NCI-H1092 treated with DMSO at 0.1 percent for 48 hours (cell line): Measurements from ENCODE around the gene PJA1.

Experiments used
- DNase-seq: peaks from one replicate; lab custom pipeline; 2025; lab: John Stamatoyannopoulos, UW

The PJA1 gene

GRCh38 chrX:69170319-69170718 lies 5.1 kb upstream of the PJA1 start:
- DNase-seq = no peak

DNA sequence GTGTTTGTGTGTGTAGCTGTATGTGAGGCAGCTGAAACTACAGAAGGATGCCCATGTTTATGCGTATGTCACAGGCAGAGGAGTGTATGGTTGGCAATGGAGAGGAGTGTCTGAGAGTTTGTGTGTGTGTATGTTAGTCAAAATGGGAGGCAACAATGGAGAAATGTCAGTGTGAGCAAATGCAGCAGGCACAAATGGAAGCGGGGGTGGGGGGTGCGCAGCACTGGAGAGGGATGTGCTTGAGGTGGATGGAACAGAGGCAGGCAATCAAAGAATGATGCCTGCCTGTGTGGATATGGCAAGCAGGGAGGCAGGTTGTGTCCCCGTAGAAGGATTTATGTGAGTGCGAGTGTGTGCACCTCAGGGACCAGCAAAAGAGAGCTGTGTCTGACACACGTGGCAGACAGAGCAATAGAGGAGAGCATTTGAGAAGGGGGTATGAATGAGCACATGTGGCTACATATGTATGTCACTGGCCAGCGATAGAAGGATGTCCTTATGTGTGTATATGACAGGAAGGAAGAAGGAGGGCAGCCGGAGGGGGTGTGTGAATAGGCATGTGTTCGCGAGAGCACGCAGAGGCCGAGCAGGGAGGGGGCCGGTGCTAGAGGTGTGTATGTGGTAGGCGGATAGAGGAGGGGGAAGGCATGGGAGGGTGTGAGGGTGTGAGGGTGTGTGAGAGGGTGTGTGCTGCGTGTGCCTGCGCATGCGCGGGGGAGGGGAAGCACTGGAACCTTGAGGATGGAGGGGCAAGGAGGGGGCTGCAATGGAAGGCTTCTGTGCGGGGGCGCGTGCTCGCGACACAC lies 1.1 kb downstream of the PJA1 start:
- DNase-seq = peak; percentile 60

DNA sequence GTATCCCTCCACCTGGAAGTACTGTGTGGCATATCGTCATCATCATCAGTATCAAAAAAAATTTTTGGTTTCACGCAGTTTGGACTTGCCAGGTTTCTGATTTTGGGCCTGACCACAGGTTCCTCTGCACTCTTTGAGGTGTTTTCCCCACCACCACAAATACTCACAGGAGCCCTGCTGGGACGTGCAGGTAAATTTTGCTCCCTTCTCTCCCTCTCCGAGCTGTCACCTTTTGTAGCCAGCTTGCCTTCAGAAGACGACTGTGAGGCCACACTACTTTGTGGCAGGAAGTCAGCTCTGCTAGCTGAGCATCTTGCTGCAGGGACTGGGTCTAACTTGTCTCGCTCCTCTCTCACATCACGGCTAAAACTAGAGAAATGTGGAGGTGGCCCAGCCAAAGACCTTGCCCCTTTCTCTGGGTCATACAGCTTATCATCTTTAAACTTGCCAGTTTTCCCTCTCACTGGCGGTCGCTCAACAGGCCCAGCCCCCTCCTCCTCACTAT lies 2.8 kb downstream of the PJA1 start:
- no peak for DNase-seq

GRCh38 chrX:69161786-69162349 lies 3.4 kb downstream of the PJA1 start:
- no peak for DNase-seq

DNA sequence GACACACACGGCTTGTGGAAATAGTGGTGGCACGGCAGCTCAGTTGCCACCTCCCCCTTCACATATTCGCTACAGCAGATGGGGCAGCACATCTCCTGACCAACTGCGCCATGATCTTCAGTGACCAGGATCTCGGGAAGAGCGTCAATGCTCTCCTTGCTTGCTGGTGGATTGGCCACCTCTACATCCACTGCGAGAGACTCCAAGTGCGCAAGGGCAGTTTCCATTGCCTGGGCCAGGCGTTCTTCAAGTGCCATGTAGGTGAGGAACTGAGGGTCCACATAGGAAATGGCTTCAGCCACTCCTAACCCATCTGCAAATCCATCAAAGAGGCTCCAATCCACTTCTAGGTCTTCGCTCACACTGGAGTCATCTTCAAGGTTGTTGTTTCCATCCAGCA lies 3.9 kb downstream of the PJA1 start:
- no peak for DNase-seq

DNA sequence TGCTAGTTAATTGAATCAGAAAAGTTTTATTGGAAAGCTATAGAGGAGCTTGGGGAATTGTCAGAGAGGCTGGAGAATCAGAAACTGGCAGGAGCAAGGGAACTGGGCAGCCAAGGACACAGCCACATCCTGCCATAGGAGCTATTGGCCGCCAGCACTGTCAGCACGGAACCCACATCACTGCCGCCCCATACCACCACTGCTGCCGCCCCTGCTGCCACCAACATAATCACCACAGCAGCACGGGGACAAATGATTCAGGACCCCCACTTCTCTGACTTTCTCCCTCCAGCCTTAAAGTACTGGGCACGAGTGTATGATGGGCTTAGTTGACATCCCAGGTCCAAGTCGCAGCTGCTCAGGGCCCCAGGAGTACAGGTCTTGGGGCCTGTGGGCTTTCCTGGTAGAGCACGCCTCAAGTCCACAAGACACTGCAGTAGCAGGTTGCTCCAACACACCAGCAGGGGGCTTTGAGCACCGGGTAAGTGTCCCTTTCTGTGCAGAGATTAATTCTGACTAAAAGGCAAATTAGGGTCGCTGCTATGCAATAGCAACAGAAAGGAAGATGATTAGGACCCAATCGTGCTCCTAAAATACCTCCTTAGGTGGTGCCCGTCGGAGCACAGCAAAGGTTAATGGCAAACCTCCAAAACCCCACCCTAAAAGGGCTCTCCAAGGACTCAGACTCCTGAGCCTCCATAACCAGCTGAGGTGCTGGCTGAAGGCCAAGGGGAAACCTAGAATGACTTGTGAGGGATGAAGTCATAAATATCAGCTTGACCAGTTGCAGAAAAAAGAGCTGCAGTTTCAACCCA lies 6.9 kb downstream of the PJA1 start:
- DNase-seq = peak; percentile 76

DNA sequence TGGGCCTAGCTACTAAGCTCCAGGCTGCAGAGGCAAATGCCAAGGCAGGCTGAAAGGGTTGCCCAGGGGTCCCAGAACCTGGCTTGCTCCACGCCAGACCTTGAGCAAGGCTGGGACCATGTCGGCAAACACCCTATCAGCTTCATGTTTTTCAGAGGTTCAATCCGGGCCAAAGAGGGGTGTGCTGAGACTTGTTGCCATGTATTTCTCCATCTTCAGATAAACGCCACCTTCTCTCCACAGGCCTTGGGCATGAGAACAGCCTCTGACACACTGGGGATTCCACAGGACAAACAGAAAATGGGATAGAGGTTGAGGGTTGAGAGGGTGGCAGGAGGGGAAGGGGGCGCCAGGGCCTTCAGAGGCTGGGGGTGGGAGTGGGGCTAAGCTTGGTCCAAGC lies 8.6 kb downstream of the PJA1 start:
- DNase-seq = no peak

GRCh38 chrX:69155786-69156520 lies 9.3 kb downstream of the PJA1 start:
- DNase-seq = no peak

- no peak for DNase-seq
These were observed 11.2 kb downstream of the PJA1 start for GRCh38 chrX:69154051-69154450.

GRCh38 chrX:69153060-69153730 lies 12.1 kb downstream of the PJA1 start:
- DNase-seq = no peak

DNA sequence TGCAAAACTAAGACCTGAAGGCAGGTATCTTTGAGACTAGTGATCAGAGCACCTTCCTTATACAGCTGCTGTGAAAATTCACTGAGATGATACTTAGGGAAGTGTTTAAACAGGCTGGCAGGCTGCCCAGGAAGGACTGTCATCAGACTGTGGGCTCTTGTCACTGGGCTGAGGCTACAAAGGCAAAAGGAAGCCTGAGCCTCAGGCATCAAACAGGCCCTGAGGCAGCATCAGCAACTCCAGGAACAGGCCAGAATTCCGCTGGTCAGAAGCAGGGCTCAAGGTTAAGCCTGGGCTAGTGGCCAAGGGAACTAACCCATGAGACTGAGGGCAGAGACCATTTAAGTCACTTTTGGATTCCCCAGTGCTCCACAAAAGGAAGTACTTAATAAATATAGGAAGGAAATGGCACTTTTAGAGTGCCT lies 12.8 kb downstream of the PJA1 start:
- peak; percentile 52 for DNase-seq

DNA sequence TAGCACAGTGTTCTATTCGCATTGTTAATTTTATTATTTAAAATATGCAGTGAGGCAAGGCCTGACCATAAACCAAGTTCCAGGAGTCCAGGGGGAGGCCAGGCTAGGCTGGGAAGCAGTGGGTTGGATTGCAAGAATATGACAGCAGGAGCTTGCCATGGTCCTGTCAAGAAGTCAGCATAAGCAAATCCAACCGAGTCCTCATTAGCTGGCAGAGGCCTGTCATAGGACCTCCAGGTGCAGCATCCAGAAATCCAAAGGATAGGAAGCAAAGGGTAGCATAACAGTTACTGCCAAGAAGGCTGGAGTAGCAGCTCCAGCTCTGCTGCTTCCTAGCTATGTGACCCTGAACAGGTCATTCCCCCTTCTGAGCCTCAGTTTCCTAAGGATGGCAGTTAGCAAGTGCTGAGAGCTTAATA lies 13.4 kb downstream of the PJA1 start:
- DNase-seq = no peak

DNA sequence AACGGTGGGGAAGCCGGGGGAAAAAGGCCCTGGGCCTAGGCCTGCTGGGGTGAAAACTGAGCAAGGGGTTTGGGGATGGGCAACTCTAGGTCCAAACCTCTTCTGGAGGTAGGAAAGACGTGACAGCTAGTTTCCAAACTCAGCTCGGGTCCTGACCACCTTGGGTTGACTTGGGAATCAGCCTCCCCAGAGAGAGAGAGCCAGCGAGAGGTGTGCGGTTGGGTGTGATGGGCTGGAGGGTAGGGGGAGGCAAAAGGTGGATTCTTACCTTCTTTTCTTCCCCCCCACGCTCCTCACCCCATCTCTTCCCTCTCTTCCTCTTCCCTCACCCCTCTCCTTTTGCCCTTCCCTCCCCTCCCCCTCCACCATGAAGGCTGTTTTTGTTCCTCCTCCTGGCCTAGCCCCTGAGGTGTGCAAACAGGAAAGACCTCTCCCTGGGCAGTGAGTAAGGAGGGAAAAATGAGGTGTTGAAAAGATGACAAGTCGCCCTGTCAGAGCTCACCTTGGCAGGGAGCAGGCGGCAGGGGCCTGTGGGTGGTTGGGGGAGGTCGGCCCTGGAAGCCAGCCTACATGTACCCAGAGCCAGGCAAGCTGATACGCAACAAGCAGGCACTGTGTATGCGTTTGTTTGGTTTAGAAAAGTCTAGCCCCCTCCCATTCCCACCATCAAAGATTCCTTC lies 14.8 kb downstream of the PJA1 start:
- no peak for DNase-seq

DNA sequence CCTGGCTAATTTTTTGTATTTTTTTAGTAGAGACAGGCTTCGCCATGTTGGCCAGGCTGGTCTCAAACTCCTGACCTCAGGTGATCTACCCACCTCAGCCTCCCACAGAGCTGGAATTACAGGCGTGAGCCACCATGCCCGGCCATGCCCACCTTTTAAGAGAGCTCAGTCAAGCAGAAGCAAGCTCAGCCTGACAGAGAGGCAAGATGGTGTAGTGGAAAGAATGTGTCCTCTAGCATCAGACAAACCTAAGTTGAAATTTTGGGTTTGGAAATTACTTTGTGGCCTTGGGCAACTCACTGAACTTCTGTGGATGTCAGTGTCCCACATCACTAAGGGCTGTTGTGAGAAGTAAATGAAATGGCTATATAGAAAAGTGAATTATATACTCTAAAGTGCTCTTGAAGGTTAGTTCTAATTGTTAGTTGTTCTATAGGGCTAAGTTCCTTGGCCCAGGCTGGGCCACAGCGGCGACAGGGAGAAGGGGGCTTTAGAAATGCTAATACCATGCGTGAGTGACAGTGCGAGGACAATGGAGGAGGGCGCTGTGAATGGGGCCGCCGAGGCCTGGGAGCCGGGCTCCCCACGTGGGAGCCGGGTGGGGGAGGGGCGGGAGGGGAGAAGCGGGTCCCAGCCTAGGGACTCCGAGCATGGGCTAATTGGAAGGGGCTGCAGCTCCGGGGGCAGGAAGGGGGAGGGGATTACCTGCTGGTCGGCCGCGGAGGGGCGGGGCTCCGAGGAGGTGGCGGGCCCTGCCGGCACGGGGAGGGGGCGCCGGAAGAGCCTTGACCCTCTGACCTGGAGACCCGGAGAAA lies 15.6 kb downstream of the PJA1 start:
- no peak for DNase-seq

DNA sequence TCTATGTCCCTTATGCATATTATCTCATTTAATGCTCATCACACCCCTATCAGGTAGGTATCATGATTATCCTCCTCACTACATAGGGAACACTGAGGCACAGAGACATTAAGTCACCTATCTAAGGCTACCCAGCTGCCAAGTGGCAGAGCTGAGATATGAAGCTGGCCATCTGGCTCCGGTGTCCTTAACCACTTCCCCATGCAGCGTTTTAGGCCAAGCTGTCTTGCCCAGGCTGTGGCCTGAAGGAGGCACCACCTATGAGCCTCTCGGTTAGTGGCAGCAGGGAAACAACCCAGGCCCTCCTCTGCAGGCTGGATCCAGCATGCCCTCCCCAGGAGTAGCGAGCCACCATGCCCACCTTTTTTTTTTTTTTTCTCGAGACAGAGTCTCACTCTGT lies 16.3 kb downstream of the PJA1 start:
- no peak for DNase-seq

- DNase-seq = no peak
These were observed 18.5 kb downstream of the PJA1 start for GRCh38 chrX:69146739-69147138.

DNA sequence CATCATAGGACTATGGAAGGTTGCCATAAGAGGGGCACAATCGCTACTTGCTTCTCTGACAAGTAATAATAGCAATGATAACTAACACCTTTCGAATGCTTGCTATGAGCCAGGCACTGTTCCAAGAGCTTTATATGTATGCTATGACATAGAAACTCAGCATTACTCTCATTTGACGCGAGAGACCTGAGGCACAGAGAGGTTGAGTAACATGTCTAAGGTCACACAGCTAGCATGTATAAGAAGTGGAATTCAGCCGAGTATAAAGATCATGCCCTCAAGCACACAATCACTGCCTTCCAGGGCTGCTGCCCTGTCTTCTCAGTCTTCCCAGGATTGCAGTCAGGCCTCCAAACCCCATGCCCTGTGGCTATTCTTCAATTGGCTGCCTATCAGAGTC lies 19.5 kb downstream of the PJA1 start:
- DNase-seq = no peak

GRCh38 chrX:69144838-69145680 lies 20.2 kb downstream of the PJA1 start:
- DNase-seq = no peak

- no peak for DNase-seq
These were observed 21.7 kb downstream of the PJA1 start for GRCh38 chrX:69143530-69143929.
